Endodermal cell (in vitro differentiated cells): ENCODE results near the gene FBXL16. TPM values are rescaled to one million over a fixed set of nuclear protein-coding genes. Genes with fewer than 3 reads are reported as not detected.
A peak's percentile ranks its signal among the peaks of the same experiment; 100 is the strongest.

Experiments
- DNase-seq: peaks from one replicate; pipeline ENCODE4 v3.0.0-alpha.2; 2017
- H3K27ac ChIP-seq: 2 replicates; pipeline ENCODE4 v1.5.1; 2013; ENCODE audit warnings: mild to moderate bottlenecking, low read depth, low read length, moderate library complexity
- H3K27me3 ChIP-seq: 2 replicates; pipeline ENCODE4 v1.6.1; 2013; ENCODE audit warnings: mild to moderate bottlenecking, low read length, moderate library complexity; ENCODE audit not compliant: insufficient read depth, control insufficient read depth, poor library complexity, severe bottlenecking
- H3K36me3 ChIP-seq: 2 replicates; pipeline ENCODE4 v1.7.0; 2013; ENCODE audit warnings: mild to moderate bottlenecking, low read length, moderate library complexity; ENCODE audit not compliant: control insufficient read depth, insufficient read depth
- H3K4me1 ChIP-seq: one replicate; pipeline ENCODE4 v1.7.0; 2013; ENCODE audit warnings: low read length; ENCODE audit not compliant: control insufficient read depth, insufficient read depth
- H3K4me3 ChIP-seq: 2 replicates; pipeline ENCODE4 v1.5.1; 2013; ENCODE audit warnings: mild to moderate bottlenecking, low read length, moderate library complexity
- H3K9ac ChIP-seq: 2 replicates; pipeline ENCODE4 v1.6.1; 2013; ENCODE audit warnings: mild to moderate bottlenecking, low read length, moderate library complexity; ENCODE audit not compliant: poor library complexity, severe bottlenecking; ENCODE audit errors: extremely low read depth
- H3K9me3 ChIP-seq: 2 replicates; pipeline ENCODE4 v1.6.1; 2013; ENCODE audit warnings: mild to moderate bottlenecking, low read length, moderate library complexity; ENCODE audit not compliant: control insufficient read depth
- H3K27ac Mint-ChIP-seq: 2 replicates; pipeline ENCODE4 v1.8.0; 2020; ENCODE audit warnings: mixed read lengths
- H3K27me3 Mint-ChIP-seq: 2 replicates; pipeline ENCODE4 v1.8.0; 2021; ENCODE audit warnings: mild to moderate bottlenecking, mixed read lengths; ENCODE audit not compliant: insufficient read depth
- H3K36me3 Mint-ChIP-seq: 2 replicates; pipeline ENCODE4 v1.8.0; 2020; ENCODE audit warnings: low read depth, mixed read lengths
- H3K4me1 Mint-ChIP-seq: 2 replicates; pipeline ENCODE4 v1.8.0; 2020; ENCODE audit warnings: mixed read lengths
- H3K4me3 Mint-ChIP-seq: 2 replicates; pipeline ENCODE4 v1.8.0; 2020; ENCODE audit warnings: mild to moderate bottlenecking, moderate library complexity, mixed read lengths
- H3K9me3 Mint-ChIP-seq: 2 replicates; pipeline ENCODE4 v1.8.0; 2020; ENCODE audit warnings: mild to moderate bottlenecking, mixed read lengths
- CTCF ChIP-seq: fragments of 200-600 bp; sonication (generic); conservative IDR thresholded peaks from 2 replicates; pipeline ENCODE4 v1.5.0; 2021; ENCODE audit warnings: antibody characterized with exemption, mild to moderate bottlenecking
- WGBS, 2 experiments: methylation state at CpG; one replicate each; pipeline versions ENCODE4 v1.1.5 to v1.1.7; 2013; ENCODE audit warnings: missing lambda C conversion rate in 2 of 2, mixed read lengths in 1 of 2; ENCODE audit not compliant: insufficient coverage in 1 of 2, insufficient read length in 1 of 2; 5-methylcytosine and 5-hydroxymethylcytosine counted together
- total RNA-seq, 2 donors: library from RNA; stranded (reverse); fragmentation: NEBNext Ultra II Directional in 1 of 2; extraction: Animal tissue kit (Norgen Biotek cat#: 25700) in 1 of 2; gene quantifications; 2 replicates in 1 of 2; 3 replicates in 1 of 2; pipeline ENCODE4 v1.2.1, GENCODE V29; 2021

The FBXL16 gene
- total RNA-seq, 2 donors from 2014 or later: 0.38 to 2.2 TPM

GRCh38 chr16:729768-730665 lies 24.4 kb upstream of the FBXL16 start:
- Mint-ChIP-seq H3K4me1 (no peaks in the 10 kb centered on the region), H3K27me3 (peaks cover 14% of the 10 kb centered on the region), H3K4me3 (no peak overlapping the region), H3K9me3 (no peaks in the 10 kb centered on the region), H3K27ac (no peak overlapping the region), H3K36me3 (peaks cover 9% of the 10 kb centered on the region)
- Histone ChIP-seq H3K9ac (no peak overlapping the region), H3K27ac (no peak overlapping the region), H3K9me3 (no peaks in the 10 kb centered on the region), H3K4me3 (no peak overlapping the region), H3K27me3 (peaks cover 19% of the 10 kb centered on the region), H3K36me3 (peaks cover 10% of the 10 kb centered on the region), H3K4me1 (peaks cover 3% of the 10 kb centered on the region)
- no peak for DNase-seq
- 94 to 97% methylated on average over 24 to 37 of the region's 37 CpGs for WGBS, 2 experiments
- no peak for TF ChIP-seq CTCF

GRCh38 chr16:728890-729744 lies 23.5 kb upstream of the FBXL16 start:
- DNase-seq: peak; percentile 72
- Mint-ChIP-seq H3K27me3 (peaks cover 15% of the 10 kb centered on the region), H3K9me3 (no peaks in the 10 kb centered on the region), H3K36me3 (peaks cover 9% of the 10 kb centered on the region), H3K4me3 (peak overlapping the region; percentile 44), H3K4me1 (no peaks in the 10 kb centered on the region), H3K27ac (no peak overlapping the region)
- Histone ChIP-seq H3K4me3 (no peak overlapping the region), H3K27ac (no peak overlapping the region), H3K4me1 (peaks cover 3% of the 10 kb centered on the region), H3K27me3 (peaks cover 19% of the 10 kb centered on the region), H3K36me3 (peaks cover 10% of the 10 kb centered on the region), H3K9ac (no peak overlapping the region), H3K9me3 (no peaks in the 10 kb centered on the region)
- WGBS, 2 experiments: 81 to 88% methylated on average over 27 to 55 of the region's 55 CpGs
- no peak for TF ChIP-seq CTCF

DNA sequence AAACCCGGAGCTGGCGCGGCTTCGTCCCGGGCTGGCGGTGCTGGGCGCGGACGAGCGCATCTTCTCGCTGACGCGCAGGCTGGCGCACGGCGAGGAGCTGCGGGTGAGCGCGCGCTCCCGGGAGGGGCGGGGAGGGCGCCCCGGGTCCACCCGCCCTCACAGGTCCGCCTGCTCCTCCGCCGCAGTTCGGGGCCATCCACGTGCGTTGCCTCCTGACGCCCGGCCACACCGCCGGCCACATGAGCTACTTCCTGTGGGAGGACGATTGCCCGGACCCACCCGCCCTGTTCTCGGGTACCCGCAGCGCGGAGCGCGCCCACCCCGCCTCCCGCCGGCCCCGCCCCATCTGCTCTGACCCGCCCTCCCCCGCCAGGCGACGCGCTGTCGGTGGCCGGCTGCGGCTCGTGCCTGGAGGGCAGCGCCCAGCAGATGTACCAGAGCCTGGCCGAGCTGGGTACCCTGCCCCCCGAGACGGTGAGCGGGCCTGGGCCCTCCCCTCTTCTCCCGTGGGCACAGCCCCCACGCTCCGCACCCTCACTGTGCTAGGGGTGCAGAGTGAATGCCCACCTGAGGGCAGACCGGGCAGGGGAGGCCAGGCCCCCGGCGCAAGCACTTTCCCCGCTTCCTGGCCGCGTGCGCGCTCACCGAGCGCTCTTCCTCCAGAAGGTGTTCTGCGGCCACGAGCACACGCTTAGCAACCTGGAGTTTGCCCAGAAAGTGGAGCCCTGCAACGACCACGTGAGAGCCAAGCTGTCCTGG lies 22.7 kb upstream of the FBXL16 start:
- Mint-ChIP-seq H3K36me3 (peaks cover 9% of the 10 kb centered on the region), H3K4me1 (no peaks in the 10 kb centered on the region), H3K27me3 (peaks cover 15% of the 10 kb centered on the region), H3K27ac (no peak overlapping the region), H3K9me3 (no peaks in the 10 kb centered on the region), H3K4me3 (peak overlapping the region; percentile 44)
- DNase-seq: peak; percentile 91
- 3 to 4% methylated on average over 16 to 80 of the region's 80 CpGs for WGBS, 2 experiments
- no peak for TF ChIP-seq CTCF
- Histone ChIP-seq H3K4me1 (peaks cover 3% of the 10 kb centered on the region), H3K9me3 (no peaks in the 10 kb centered on the region), H3K36me3 (peaks cover 4% of the 10 kb centered on the region), H3K27ac (no peak overlapping the region), H3K4me3 (peak overlapping the region; percentile 66), H3K9ac (no peak overlapping the region), H3K27me3 (peaks cover 19% of the 10 kb centered on the region)
